HG02571 (cell line): ENCODE results near the gene STAB2.
"Not testable (repeated sequence)": the region's sequence is repeated elsewhere in the genome, so short reads cannot be mapped to it uniquely, and the experiment has no call there.

Experiments used
- ATAC-seq: cut with Tn5 transposase; IDR thresholded peaks from one replicate; pipeline ENCODE4 v1.9.1; 2021; ENCODE audit warnings: mild to moderate bottlenecking, moderate library complexity; ENCODE audit not compliant: unreplicated experiment

Gene STAB2

DNA sequence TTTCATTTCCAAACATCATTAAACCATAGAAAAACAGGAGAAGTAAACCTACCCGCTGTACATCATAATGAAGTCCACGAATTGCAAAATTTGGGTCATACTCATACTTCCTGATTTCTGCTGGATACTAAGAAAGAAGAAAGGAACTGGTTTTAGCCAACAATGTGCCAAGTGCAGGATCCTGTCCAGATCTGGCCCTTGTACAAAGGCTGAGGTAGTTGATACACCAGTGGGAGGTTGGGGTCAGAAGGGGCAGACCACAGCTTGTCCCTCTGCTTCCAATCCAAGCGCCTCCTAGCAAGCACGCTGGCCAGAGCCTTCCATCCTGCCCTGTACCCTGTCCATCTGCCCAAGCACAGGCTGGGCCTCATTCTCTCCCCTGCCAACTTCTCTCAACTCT, 219.7 kb downstream of the STAB2 start:
- ATAC-seq = no peak

DNA sequence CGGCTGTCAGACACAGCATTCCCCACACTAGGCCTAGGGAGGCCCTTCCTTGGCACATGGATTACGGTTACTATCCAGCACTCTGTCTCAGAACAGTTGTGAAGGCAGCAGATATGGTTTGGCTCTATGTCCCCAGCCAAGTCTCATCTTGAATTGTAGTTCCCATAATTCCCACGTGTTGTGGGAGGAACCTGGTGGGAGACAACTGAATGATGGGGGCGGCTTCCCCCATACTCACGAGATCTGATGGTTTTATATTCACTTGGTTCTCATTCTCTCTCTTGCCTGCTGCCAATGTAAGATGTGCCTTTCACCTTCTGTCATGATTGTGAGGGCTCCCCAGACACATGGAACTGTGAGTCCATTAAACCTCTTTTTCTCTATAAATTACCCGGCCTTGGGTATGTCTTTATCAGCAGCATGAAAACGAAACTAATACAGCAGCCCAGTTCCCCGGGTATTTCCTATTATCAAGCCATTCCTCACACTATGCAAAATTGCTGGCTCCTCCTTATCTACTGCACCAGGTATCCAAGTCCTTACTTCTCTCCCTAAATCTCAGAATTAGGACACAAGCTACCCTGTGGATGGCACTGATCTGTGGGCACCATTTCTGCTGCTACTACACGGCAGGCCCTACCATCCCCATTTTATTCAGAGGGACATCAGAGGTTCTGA, 220.6 kb downstream of the STAB2 start:
- no peak for ATAC-seq

DNA sequence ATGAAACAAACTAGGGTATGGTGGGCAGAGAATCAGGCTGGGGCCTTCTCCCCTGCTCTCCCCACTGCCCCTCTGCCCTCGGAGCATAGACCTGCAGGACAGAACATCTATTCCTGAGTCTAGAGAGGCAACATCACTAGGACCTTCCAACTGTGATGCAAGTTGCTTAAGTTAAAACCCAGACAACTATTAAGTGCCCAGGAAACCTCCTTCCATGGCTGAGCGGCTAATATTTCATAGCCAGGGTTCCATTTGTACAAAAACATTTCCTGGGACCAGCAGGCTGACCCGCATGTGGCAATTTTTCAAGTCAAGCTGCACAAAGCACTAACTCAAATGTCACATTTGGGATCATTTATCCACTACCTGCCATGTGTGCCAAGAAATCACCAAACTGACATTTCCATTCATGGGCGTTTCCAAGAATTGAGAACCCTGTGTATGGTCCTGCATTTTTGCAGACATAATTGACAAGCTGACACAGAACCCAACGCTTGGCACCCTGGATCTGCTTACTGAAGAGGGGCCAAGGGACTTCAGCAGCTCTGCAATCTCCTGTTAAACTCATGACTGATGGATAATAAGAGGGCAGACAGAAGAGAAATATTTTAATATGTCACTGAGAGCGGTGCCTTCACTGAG, 221.3 kb downstream of the STAB2 start:
- no peak for ATAC-seq

DNA sequence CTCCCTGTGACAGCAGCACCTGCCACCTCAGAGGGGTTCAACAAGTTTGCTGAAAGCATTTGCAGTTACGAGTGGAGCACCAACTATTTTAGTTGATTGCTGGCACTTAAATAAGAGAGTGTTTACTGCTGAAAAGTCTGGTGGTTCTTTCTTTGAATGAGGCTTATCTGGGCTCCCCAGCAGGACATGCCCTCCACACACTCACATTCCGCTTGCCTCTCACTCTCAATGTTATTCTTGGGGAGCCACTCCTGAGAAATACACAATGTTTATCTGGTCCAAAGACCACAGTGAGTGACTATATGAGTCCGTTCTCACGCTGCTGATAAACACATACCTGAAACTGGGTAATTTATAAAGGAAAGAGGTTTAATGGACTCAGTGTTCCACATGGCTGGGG, 222.1 kb downstream of the STAB2 start:
- ATAC-seq = no peak

DNA sequence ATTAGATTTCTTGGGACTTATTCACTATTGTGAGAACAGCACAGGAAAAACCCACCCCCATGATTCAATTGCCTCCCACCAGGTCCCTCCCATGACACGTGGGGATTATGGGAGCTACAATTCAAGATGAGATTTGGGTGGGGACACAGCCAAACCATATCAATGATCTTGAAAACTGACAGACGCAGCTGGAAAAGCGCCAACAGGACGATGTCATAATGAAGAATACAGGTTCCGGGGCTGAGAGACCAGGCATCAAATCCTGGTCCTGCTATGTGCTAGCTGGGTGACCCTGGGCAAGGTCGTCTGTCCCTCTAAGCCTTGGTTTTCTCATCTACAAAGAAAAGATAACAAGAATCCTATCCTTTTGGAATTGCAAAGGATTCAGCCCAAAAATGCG, 222.6 kb downstream of the STAB2 start:
- ATAC-seq = not testable (repeated sequence)

DNA sequence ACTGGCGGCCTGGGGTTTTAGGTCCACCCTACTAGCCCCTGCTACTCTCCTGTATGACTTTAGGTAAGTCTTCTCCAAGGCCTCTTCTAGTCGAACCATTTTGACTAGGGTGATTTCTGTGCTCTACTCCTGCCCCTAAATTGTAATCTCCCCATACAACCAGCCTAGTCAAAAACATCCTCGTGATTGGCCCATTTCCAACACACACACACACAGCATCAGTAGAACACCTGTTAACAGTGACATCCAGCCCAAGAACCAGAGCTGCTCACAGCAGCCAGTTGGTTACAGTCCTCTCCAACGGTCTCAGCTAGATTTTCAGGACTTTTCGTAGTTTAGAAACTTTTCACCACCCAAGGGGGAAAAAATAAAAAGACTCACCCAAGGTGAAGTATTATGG, 223.0 kb downstream of the STAB2 start:
- ATAC-seq = no peak

DNA sequence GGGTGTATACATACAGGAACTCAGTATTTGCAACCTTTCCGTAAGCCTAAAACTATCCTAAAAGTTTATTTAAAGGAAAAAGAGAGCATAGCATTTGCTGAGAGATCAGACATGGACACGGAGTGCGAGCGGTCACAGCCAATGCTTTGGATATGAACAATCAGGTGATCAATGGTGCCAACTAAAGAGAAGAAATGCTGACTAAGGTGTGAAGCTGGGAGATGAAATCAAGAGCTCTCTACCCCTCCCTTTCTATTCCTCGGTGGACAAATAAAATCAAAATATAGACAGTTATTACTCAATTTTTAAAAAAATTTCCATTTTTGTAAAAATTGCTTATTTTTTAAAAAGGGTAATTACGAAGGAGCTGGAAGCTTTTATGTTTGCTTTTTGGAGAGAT, 224.7 kb downstream of the STAB2 start:
- ATAC-seq = no peak

DNA sequence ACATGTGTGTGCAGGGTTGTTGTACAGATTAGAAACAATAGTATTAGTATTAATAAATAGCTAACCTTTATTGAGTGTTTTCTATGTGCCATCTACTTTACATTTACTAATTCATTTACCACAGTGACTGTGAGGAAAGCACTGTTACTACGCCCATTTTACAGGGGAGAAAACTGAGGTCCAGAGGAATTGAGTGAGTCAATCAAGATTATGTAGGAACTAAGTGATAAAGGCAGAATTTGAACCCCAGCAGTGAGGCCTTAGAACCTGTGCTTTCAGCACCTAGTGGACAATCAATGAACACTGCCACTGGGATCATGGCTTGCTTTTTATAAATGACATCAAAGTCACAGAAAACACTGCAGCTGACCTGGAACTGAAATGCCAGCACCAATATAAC, 225.7 kb downstream of the STAB2 start:
- no peak for ATAC-seq

DNA sequence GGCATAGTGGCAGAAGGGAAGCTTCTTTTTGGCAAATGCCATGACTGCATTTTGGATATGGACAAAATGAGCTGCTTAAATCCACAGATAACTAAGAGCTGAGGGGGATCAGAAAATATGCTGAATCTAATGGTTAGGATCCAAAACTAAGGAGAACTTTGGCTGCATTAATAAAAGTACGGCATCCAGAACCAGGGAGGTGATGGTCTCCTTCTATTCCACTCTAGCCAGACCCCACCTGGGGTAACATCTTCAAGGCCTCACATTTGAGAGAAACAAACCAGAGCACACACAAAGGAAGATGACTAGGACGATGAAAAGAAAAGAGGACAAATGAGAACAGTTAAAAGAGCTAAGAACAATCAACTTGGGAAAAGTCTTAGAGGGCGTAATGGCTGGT, 226.4 kb downstream of the STAB2 start:
- no peak for ATAC-seq

DNA sequence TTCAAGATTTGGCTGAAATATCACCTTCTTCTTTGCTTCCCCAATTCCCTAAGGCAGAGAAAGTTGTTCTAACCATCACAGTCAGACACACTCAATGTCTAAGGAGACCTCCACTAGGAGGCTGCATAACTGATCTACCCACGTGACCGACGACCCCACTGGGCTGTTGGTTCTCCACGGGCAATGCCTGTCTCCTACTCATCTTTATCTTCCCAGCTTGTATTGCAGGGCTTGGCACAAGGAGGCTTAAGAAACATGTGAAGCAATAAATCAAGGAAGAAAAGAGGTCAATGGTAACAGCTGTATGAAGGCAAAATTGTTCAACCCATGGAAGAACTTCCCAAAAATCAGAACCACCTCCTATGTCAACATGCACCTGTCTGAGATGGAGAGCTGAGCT, 226.9 kb downstream of the STAB2 start:
- ATAC-seq = no peak

DNA sequence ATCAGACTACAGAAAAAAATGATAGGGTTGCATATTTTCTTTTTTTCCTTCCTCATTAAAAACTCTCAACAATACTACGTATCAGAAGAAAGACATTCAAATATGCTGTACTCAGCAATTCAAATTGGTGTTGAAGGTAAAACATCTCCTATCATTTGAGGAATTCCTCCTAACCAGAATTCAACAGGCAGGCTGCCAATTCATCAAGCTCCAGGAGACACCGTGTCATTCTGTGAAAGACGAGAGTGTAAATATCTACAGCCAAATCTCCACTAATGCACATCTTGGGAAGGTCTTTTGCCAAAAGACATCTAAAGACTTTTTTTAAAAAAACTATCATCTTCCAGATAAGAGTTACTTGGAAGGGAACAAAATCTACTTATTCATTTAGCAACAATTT, 227.4 kb downstream of the STAB2 start:
- ATAC-seq = no peak
